Measurements from ENCODE around the gene MAN1A1.

Gene MAN1A1

GRCh38 chr6:119182875-119183274, 166.7 kb downstream of the MAN1A1 start:
- H3K27ac ChIP-seq = no peak overlapping the region
- TF ChIP-seq, protein P1, sequence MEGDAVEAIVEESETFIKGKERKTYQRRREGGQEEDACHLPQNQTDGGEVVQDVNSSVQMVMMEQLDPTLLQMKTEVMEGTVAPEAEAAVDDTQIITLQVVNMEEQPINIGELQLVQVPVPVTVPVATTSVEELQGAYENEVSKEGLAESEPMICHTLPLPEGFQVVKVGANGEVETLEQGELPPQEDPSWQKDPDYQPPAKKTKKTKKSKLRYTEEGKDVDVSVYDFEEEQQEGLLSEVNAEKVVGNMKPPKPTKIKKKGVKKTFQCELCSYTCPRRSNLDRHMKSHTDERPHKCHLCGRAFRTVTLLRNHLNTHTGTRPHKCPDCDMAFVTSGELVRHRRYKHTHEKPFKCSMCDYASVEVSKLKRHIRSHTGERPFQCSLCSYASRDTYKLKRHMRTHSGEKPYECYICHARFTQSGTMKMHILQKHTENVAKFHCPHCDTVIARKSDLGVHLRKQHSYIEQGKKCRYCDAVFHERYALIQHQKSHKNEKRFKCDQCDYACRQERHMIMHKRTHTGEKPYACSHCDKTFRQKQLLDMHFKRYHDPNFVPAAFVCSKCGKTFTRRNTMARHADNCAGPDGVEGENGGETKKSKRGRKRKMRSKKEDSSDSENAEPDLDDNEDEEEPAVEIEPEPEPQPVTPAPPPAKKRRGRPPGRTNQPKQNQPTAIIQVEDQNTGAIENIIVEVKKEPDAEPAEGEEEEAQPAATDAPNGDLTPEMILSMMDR (conservative IDR thresholded peaks at IDR 0.05) = no peak

DNA sequence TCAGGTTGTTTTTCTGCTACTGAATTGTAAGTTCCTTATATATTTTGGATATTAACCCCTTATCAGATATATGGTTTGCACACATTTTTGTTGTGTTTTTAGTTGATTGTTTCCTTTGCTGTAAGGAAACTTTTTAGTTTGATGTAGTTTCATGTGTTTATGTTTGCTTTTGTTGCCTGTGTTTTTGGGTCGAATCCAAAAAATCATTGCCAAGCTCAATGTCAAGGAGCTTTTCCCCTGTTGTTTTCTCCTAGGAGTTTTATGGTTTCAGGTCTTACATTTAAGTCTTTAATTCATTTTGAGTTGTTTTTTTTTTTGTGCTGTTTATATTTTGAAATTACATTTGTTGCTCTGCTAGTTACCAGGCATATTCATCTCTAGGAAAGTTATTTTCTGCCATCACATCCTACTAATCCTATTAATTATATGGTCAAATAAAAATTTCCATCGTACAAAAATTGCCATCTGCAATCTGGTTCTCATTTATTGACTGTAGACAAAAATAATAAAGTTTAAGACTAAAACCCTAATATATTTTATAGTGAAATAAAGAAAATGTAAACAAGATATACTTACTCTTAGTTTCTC, 167.3 kb downstream of the MAN1A1 start:
- H3K27ac ChIP-seq = no peak overlapping the region
- TF ChIP-seq, protein P1 (conservative IDR thresholded peaks at IDR 0.05) = no peak

DNA sequence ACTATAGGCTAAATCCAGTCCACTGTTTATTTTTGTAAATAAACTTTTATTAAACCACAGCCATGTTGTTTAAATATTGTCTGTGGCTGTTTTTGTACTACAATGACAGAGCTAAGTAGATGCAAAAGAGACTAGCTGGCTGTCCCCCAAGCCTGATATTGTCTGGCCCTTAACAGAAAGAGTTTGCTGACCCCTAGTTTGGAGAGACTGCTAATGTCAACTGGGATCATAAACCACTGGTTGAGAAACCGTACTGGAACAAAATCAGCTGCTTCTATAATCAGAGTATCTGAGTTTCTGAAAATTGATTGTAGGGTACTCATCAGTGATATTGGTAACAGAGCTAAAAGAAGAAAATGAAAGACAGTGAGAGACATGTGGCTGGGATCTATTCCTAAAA, 168.5 kb downstream of the MAN1A1 start:
- TF ChIP-seq, protein P1 (conservative IDR thresholded peaks at IDR 0.05) = no peak
- H3K27ac ChIP-seq = no peak overlapping the region

GRCh38 chr6:119179842-119180241, 169.7 kb downstream of the MAN1A1 start:
- TF ChIP-seq, protein P1 (conservative IDR thresholded peaks at IDR 0.05) = no peak

GRCh38 chr6:119179062-119179461, 170.5 kb downstream of the MAN1A1 start:
- H3K27ac ChIP-seq = no peak overlapping the region
- TF ChIP-seq, protein P1 (conservative IDR thresholded peaks at IDR 0.05) = no peak

More at GRCh38 chr6:119179842-119180241, 169.7 kb downstream of the MAN1A1 start:
- H3K27ac ChIP-seq = no peak overlapping the region

DNA sequence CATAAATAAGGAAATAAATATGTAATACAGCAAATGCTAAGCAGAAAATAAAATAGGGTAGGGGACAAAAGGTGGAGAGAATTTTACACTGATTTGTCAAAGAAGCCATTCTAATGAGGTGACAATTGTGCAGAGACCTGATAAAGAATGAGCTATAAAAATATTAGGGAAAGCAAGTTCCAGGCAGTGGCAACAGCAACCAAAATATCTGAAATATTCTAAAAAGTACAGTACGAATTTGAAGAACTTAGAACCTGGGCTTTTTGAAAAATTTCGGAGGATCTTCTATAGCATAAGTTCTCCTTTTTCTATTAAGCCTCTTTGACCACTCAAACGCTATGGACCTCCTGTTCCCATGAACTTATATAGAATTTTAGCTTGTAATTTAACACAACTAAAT, 173.1 kb downstream of the MAN1A1 start:
- TF ChIP-seq, protein P1 (conservative IDR thresholded peaks at IDR 0.05) = no peak
- no peak overlapping the region for H3K27ac ChIP-seq

GRCh38 chr6:119174879-119175817, 174.4 kb downstream of the MAN1A1 start:
- no peak overlapping the region for H3K27ac ChIP-seq
- TF ChIP-seq, protein P1 (conservative IDR thresholded peaks at IDR 0.05) = no peak
